HPDE6-E6E7 (cell line): ENCODE measurements around the gene NFASC.
A peak's percentile ranks its signal among the peaks of the same experiment; 100 is the strongest.

Experiments
- DNase-seq: peaks from one replicate; pipeline ENCODE4 v3.0.0; 2011; ENCODE audit warnings: missing footprints; ENCODE audit errors: extremely low spot score

The NFASC gene

GRCh38 chr1:204889681-204890383, 19.2 kb downstream of the NFASC start:
- DNase-seq, result no peak

GRCh38 chr1:204891860-204892259, 21.2 kb downstream of the NFASC start:
- DNase-seq, result no peak

GRCh38 chr1:204894031-204894430, 23.4 kb downstream of the NFASC start:
- DNase-seq, result no peak

GRCh38 chr1:204894606-204895005, 23.9 kb downstream of the NFASC start:
- no peak for DNase-seq

- no peak for DNase-seq
Measured at GRCh38 chr1:204896023-204896422, 25.4 kb downstream of the NFASC start.

- DNase-seq, result no peak
Measured at GRCh38 chr1:204896787-204897469, 26.3 kb downstream of the NFASC start.

GRCh38 chr1:204900721-204901120, 30.1 kb downstream of the NFASC start:
- DNase-seq, result no peak

- DNase-seq, result no peak
Measured at GRCh38 chr1:204902671-204903070, 32.0 kb downstream of the NFASC start.

- no peak for DNase-seq
Measured at GRCh38 chr1:204904228-204904810, 33.7 kb downstream of the NFASC start.

GRCh38 chr1:204909109-204909508, 38.4 kb downstream of the NFASC start:
- DNase-seq, result no peak

- peak; percentile 97 for DNase-seq
Measured at GRCh38 chr1:204915861-204916495, 45.3 kb downstream of the NFASC start.

GRCh38 chr1:204917802-204918201, 47.1 kb downstream of the NFASC start:
- DNase-seq, result no peak

- DNase-seq, result no peak
Measured at GRCh38 chr1:204920511-204920910, 49.8 kb downstream of the NFASC start.

- no peak for DNase-seq
Measured at GRCh38 chr1:204920967-204921366, 50.3 kb downstream of the NFASC start.

- DNase-seq, result no peak
Measured at GRCh38 chr1:204921855-204922516, 51.3 kb downstream of the NFASC start.

GRCh38 chr1:204923201-204923600, 52.5 kb downstream of the NFASC start:
- no peak for DNase-seq

- DNase-seq, result no peak
Measured at GRCh38 chr1:204923626-204924012, 53.0 kb downstream of the NFASC start.

- no peak for DNase-seq
Measured at GRCh38 chr1:204924013-204924759, 53.5 kb downstream of the NFASC start.

GRCh38 chr1:204925701-204926100, 55.0 kb downstream of the NFASC start:
- no peak for DNase-seq

GRCh38 chr1:204927673-204928641, 57.3 kb downstream of the NFASC start:
- no peak for DNase-seq
